ENCODE measurements around the gene PTPRG. TPM values are rescaled to one million over a fixed set of nuclear protein-coding genes. Genes with fewer than 3 reads are reported as not detected.

The PTPRG gene
- total and polyA plus RNA-seq, 2 of the 13 experiments (the other 11 are each of a cell fraction or from before 2014, with no cell fraction given) = 8.0 to 25.3 TPM

- TF ChIP-seq ZHX2 (IDR thresholded peaks at IDR 0.05; ENCODE audit: low read depth) (no peak), ZHX2 (CRISPR knock-in tag; IDR thresholded peaks at IDR 0.05; ENCODE audit: borderline replicate concordance) (no peak), MED8 (CRISPR knock-in tag; IDR thresholded peaks at IDR 0.05; ENCODE audit: insufficient replicate concordance) (no peak)
Observed at GRCh38 chr3:61606196-61606595, 44.8 kb downstream of the PTPRG start (continued).

- Histone ChIP-seq H2AFZ (ENCODE audit: low read length) (no peak overlapping the region), H3K79me2 (ENCODE audit: insufficient read depth, low read length) (peaks cover 18% of the 10 kb centered on the region), H3K4me2 (ENCODE audit: low read depth, low read length) (no peak overlapping the region), H3K9ac (ENCODE audit: insufficient read depth, low read depth, low read length) (no peak overlapping the region), H3K9me3 (ENCODE audit: low read length) (no peaks in the 10 kb centered on the region), H3K36me3 (replicated peaks in 1 of 2; ENCODE audit: control insufficient read depth in 1 of 2, insufficient read depth in 2 of 2, low read length in 2 of 2) (0 out of 5 replicates have a peak, but pooled peaks cover under 1 to 1% of the 10 kb centered on the region in 2 experiments), H3K27me3 (ENCODE audit: control insufficient read depth in 1 of 2, insufficient read depth in 2 of 2, low read length in 2 of 2) (no peaks in the 10 kb centered on the region), H3K4me1 (ENCODE audit: insufficient read depth, low read length) (peaks cover 10% of the 10 kb centered on the region; the same call in 1 of the 2 replicates), H4K20me1 (ENCODE audit: insufficient read depth, low read length) (no peaks in the 10 kb centered on the region; the same call in 1 of the 2 replicates), H3K27ac (ENCODE audit: extremely low read length, insufficient read depth, low read length) (no peak overlapping the region), H3K4me3 (replicated peaks in 1 of 3; ENCODE audit: insufficient read depth in 1 of 3, low read depth in 2 of 3, low read length in 3 of 3) (no peak overlapping the region)
- intact Hi-C loops (cut with micrococcal nuclease; ENCODE audit: unreplicated experiment) = no loop called here
- in situ Hi-C loops (cut with HindIII; ENCODE audit: extremely low pct_ligation_motif_present, low pct_unique_long_range_greater_than_20kb) = no loop called here
- 96% methylated on average over 6 of the region's 6 CpGs for WGBS (ENCODE audit: low lambda C conversion rate)
- POLR2A ChIA-PET = no interaction called here
- DNase-seq (ENCODE audit: low spot score) = no peak
- FAIRE-seq = no peak
- TF ChIP-seq ZNF160 (CRISPR knock-in tag; IDR thresholded peaks at IDR 0.05) = no peak
- ATAC-seq = no peak
- CTCF ChIA-PET (ENCODE audit: low intra/inter-chr PET ratio, low total read pairs) = no interaction called here
- BruUV-seq (replicated peaks) = no TSS peak
Observed at GRCh38 chr3:61608072-61608471, 46.7 kb downstream of the PTPRG start.

Data from HepG2 (cell line).